Epithelial cell of esophagus (primary cell): ENCODE measurements around the gene CAGE1.
"Not testable (repeated sequence)": the region's sequence is repeated elsewhere in the genome, so short reads cannot be mapped to it uniquely, and the experiment has no call there.

Experiments used
- DNase-seq: peaks from one replicate; pipeline ENCODE4 v3.0.0; 2010; ENCODE audit warnings: low read depth
- H3K4me3 ChIP-seq: 2 replicates; pipeline ENCODE4 v1.5.1; 2011; ENCODE audit warnings: mild to moderate bottlenecking, low read length, control low read depth
- CTCF ChIP-seq: IDR thresholded peaks from 2 replicates; pipeline ENCODE4 v1.5.1; 2011; ENCODE audit warnings: low read depth, mild to moderate bottlenecking, low read length, control low read depth, inconsistent platforms; ENCODE audit not compliant: insufficient read depth; ENCODE audit errors: missing control alignments

CAGE1 gene

GRCh38 chr6:7328243-7328642 lies 61.3 kb downstream of the CAGE1 start:
- no peak for TF ChIP-seq CTCF
- DNase-seq = peak; percentile 51
- no peak overlapping the region for H3K4me3 ChIP-seq

GRCh38 chr6:7325750-7326149 lies 63.8 kb downstream of the CAGE1 start:
- DNase-seq = no peak
- TF ChIP-seq CTCF = no peak
- no peak overlapping the region for H3K4me3 ChIP-seq

GRCh38 chr6:7324520-7324919 lies 65.0 kb downstream of the CAGE1 start:
- no peak overlapping the region for H3K4me3 ChIP-seq
- TF ChIP-seq CTCF = no peak
- no peak for DNase-seq

- TF ChIP-seq CTCF = no peak
- peak; percentile 39 for DNase-seq
- H3K4me3 ChIP-seq = no peak overlapping the region
These were observed 66.5 kb downstream of the CAGE1 start for GRCh38 chr6:7323074-7323473.

- H3K4me3 ChIP-seq, DNase-seq: not testable (repeated sequence)
These were observed 67.7 kb downstream of the CAGE1 start for GRCh38 chr6:7321866-7322265.

- not testable (repeated sequence) for H3K4me3 ChIP-seq, DNase-seq
These were observed 70.1 kb downstream of the CAGE1 start for GRCh38 chr6:7319406-7319805.

GRCh38 chr6:7317538-7317937 lies 72.0 kb downstream of the CAGE1 start:
- no peak overlapping the region for H3K4me3 ChIP-seq
- no peak for TF ChIP-seq CTCF
- DNase-seq = no peak

- DNase-seq = no peak
- H3K4me3 ChIP-seq = no peak overlapping the region
- no peak for TF ChIP-seq CTCF
These were observed 72.6 kb downstream of the CAGE1 start for GRCh38 chr6:7316658-7317533.
